Liver (tissue), 9 donors: ENCODE results near the gene RBKS. TPM values are rescaled to one million over a fixed set of nuclear protein-coding genes. Genes with fewer than 3 reads are reported as not detected.

Source experiments
- DNase-seq: peaks from one replicate; pipeline ENCODE4 v3.0.0-alpha.2; 2017; ENCODE audit warnings: low spot score
- H3K27ac ChIP-seq, 2 donors: one replicate each; pipeline ENCODE4 v1.7.0; 2013; ENCODE audit warnings: inconsistent platforms in 2 of 2, low read length in 2 of 2, control low read depth in 1 of 2, low read depth in 1 of 2, mild to moderate bottlenecking in 1 of 2
- H3K27me3 ChIP-seq, 4 donors: one replicate each; pipeline versions ENCODE4 v1.6.1 to v1.7.0; 2013; ENCODE audit warnings: low read length in 3 of 4, inconsistent platforms in 1 of 4, mild to moderate bottlenecking in 1 of 4, moderate library complexity in 1 of 4; ENCODE audit not compliant: control insufficient read depth in 4 of 4, insufficient read depth in 4 of 4
- H3K36me3 ChIP-seq, 4 donors: one replicate each; pipeline versions ENCODE4 v1.6.1 to v1.7.0; 2013; ENCODE audit warnings: low read length in 3 of 4, mild to moderate bottlenecking in 3 of 4, low read depth in 1 of 4, moderate library complexity in 1 of 4; ENCODE audit not compliant: control insufficient read depth in 4 of 4, insufficient read depth in 3 of 4
- H3K4me1 ChIP-seq, 4 donors: one replicate each; pipeline versions ENCODE4 v1.6.1 to v1.7.0; 2013; ENCODE audit warnings: low read length in 3 of 4, mild to moderate bottlenecking in 3 of 4, moderate library complexity in 1 of 4; ENCODE audit not compliant: control insufficient read depth in 4 of 4, insufficient read depth in 4 of 4
- H3K4me3 ChIP-seq, 3 donors: one replicate each; pipeline versions ENCODE4 v1.6.1 to v1.7.0; 2013; ENCODE audit warnings: low read length in 3 of 3, control low read depth in 1 of 3, low read depth in 1 of 3, mild to moderate bottlenecking in 1 of 3
- H3K9ac ChIP-seq, 2 donors: one replicate each; pipeline ENCODE4 v1.7.0; 2013; ENCODE audit warnings: low read length in 2 of 2, mild to moderate bottlenecking in 2 of 2, moderate library complexity in 2 of 2, control low read depth in 1 of 2, low read depth in 1 of 2
- H3K9me3 ChIP-seq, 4 donors: one replicate each; pipeline versions ENCODE4 v1.6.1 to v1.7.0; 2013; ENCODE audit warnings: low read length in 3 of 4; ENCODE audit not compliant: control insufficient read depth in 4 of 4
- ATF3 ChIP-seq: IDR thresholded peaks from 2 replicates; pipeline ENCODE4 v1.6.1; 2016; ENCODE audit warnings: antibody characterized with exemption
- FOXA1 ChIP-seq: IDR thresholded peaks from 2 replicates; pipeline ENCODE4 v1.6.1; 2016; ENCODE audit warnings: antibody characterized with exemption
- FOXA2 ChIP-seq: IDR thresholded peaks from 2 replicates; pipeline ENCODE4 v1.6.1; 2016; ENCODE audit warnings: antibody characterized with exemption
- GABPA ChIP-seq, 2 donors: IDR thresholded peaks in 1 of 2; conservative IDR thresholded peaks in 1 of 2; 2 replicates each; pipeline ENCODE4 v1.6.1; 2016; ENCODE audit warnings: antibody characterized with exemption in 2 of 2, mild to moderate bottlenecking in 1 of 2, moderate library complexity in 1 of 2
- HNF4A ChIP-seq, 2 donors: conservative IDR thresholded peaks; 2 replicates each; pipeline ENCODE4 v1.6.1; 2016; ENCODE audit warnings: antibody characterized with exemption in 2 of 2, mild to moderate bottlenecking in 2 of 2
- HNF4G ChIP-seq: IDR thresholded peaks from 2 replicates; pipeline ENCODE4 v1.6.1; 2016; ENCODE audit warnings: antibody characterized with exemption
- JUND ChIP-seq, 2 donors: IDR thresholded peaks; 2 replicates each; pipeline ENCODE4 v1.6.1; 2016; ENCODE audit warnings: antibody characterized with exemption in 2 of 2
- NR2F2 ChIP-seq: IDR thresholded peaks from 2 replicates; pipeline ENCODE4 v1.6.1; 2016; ENCODE audit warnings: antibody characterized with exemption
- RAD21 ChIP-seq, 2 donors: IDR thresholded peaks; 2 replicates each; pipeline ENCODE4 v1.6.1; 2016; ENCODE audit warnings: antibody characterized with exemption in 2 of 2, mild to moderate bottlenecking in 2 of 2
- RXRA ChIP-seq, 2 donors: IDR thresholded peaks; 2 replicates each; pipeline ENCODE4 v1.6.1; 2017 to 2018; ENCODE audit warnings: antibody characterized with exemption in 2 of 2, mild to moderate bottlenecking in 1 of 2
- SP1 ChIP-seq: IDR thresholded peaks from 2 replicates; pipeline ENCODE4 v1.6.1; 2018; ENCODE audit warnings: antibody characterized with exemption, mild to moderate bottlenecking
- TAF1 ChIP-seq: conservative IDR thresholded peaks from 2 replicates; pipeline ENCODE4 v1.6.1; 2016; ENCODE audit warnings: antibody characterized with exemption, mild to moderate bottlenecking
- YY1 ChIP-seq: IDR thresholded peaks from 2 replicates; pipeline ENCODE4 v1.6.1; 2016; ENCODE audit warnings: antibody characterized with exemption, mild to moderate bottlenecking
- ZBTB33 ChIP-seq: IDR thresholded peaks from 2 replicates; pipeline ENCODE4 v1.6.1; 2016; ENCODE audit warnings: antibody characterized with exemption
- WGBS: extraction: QIAGEN DNeasy Blood & Tissue Kit; methylation state at CpG from one replicate; pipeline ENCODE4 v1.1.7; 2013; 5-methylcytosine and 5-hydroxymethylcytosine counted together
- polyA plus RNA-seq, 2 donors: library from polyadenylated mRNA; stranded (reverse) in 1 of 2; unstranded in 1 of 2; fragments of 200-250 nt in 1 of 2; fragments of >200 nt in 1 of 2; fragmentation: Nextera tagmentation in 1 of 2; extraction: Ambion mirVana in 1 of 2; gene quantifications; one replicate each; pipeline versions ENCODE4 v1.2.1 to v1.2.3, GENCODE V29; 2013 to 2015
- total RNA-seq, 2 donors: library from RNA; depleted of rRNA; stranded (reverse); fragments of >200 nt; gene quantifications; one replicate each; pipeline ENCODE4 v1.2.3, GENCODE V29; 2014
- TF ChIP-seq, protein P1 (sequence below): IDR thresholded peaks from 2 replicates; pipeline ENCODE4 v1.6.1; 2016; ENCODE audit warnings: antibody characterized with exemption, mild to moderate bottlenecking
- TF ChIP-seq, protein P2 (sequence below): IDR thresholded peaks from 2 replicates; pipeline ENCODE4 v1.6.1; 2016; ENCODE audit warnings: antibody characterized with exemption
- TF ChIP-seq, protein P3 (sequence below): fragments of 150-350 bp; IDR thresholded peaks from 2 replicates; pipeline ENCODE4 v1.5.1; 2017; ENCODE audit warnings: improper control_type of control experiment, low read depth, low read length; ENCODE audit not compliant: missing input control
- donor health status: healthy.
- donor health status: healthy.
- donor health status: healthy.
- donor health status: healthy.
- donor health status: healthy.

Gene RBKS
- total and polyA plus RNA-seq, 4 donors: 6.3 to 18.8 (median 15.2) TPM

GRCh38 chr2:27922842-27923241, 32.7 kb upstream of the RBKS start:
- DNase-seq: no peak
- Histone ChIP-seq H3K4me3 (no peak overlapping the region), H3K36me3 (no peaks in the 10 kb centered on the region), H3K4me1 (no peaks in the 10 kb centered on the region), H3K27ac (no peak overlapping the region), H3K9ac (no peak overlapping the region), H3K27me3 (no peaks in the 10 kb centered on the region), H3K9me3 (no peaks in the 10 kb centered on the region)
- no peak for TF ChIP-seq GABPA (IDR thresholded peaks at IDR 0.05 in 1 of 2, conservative IDR thresholded peaks at IDR 0.05 in 1 of 2)
- TF ChIP-seq, protein P1, sequence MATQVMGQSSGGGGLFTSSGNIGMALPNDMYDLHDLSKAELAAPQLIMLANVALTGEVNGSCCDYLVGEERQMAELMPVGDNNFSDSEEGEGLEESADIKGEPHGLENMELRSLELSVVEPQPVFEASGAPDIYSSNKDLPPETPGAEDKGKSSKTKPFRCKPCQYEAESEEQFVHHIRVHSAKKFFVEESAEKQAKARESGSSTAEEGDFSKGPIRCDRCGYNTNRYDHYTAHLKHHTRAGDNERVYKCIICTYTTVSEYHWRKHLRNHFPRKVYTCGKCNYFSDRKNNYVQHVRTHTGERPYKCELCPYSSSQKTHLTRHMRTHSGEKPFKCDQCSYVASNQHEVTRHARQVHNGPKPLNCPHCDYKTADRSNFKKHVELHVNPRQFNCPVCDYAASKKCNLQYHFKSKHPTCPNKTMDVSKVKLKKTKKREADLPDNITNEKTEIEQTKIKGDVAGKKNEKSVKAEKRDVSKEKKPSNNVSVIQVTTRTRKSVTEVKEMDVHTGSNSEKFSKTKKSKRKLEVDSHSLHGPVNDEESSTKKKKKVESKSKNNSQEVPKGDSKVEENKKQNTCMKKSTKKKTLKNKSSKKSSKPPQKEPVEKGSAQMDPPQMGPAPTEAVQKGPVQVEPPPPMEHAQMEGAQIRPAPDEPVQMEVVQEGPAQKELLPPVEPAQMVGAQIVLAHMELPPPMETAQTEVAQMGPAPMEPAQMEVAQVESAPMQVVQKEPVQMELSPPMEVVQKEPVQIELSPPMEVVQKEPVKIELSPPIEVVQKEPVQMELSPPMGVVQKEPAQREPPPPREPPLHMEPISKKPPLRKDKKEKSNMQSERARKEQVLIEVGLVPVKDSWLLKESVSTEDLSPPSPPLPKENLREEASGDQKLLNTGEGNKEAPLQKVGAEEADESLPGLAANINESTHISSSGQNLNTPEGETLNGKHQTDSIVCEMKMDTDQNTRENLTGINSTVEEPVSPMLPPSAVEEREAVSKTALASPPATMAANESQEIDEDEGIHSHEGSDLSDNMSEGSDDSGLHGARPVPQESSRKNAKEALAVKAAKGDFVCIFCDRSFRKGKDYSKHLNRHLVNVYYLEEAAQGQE: no peak
- TF ChIP-seq JUND (IDR thresholded peaks at IDR 0.05): no peak
- no peak for TF ChIP-seq NR2F2
- TF ChIP-seq RXRA (IDR thresholded peaks at IDR 0.05): no peak
- TF ChIP-seq HNF4A (conservative IDR thresholded peaks at IDR 0.05): no peak
- no peak for TF ChIP-seq HNF4G
- no peak for TF ChIP-seq ATF3
- TF ChIP-seq ZBTB33: no peak
- TF ChIP-seq RAD21 (IDR thresholded peaks at IDR 0.05): no peak
- WGBS: 89% methylated on average over 1 of the region's 1 CpG

- Histone ChIP-seq H3K4me1 (no peaks in the 10 kb centered on the region), H3K9ac (no peak overlapping the region), H3K9me3 (no peaks in the 10 kb centered on the region), H3K27me3 (no peaks in the 10 kb centered on the region), H3K27ac (no peak overlapping the region), H3K4me3 (no peak overlapping the region), H3K36me3 (no peaks in the 10 kb centered on the region)
- DNase-seq: no peak
- 79% methylated on average over 6 of the region's 6 CpGs for WGBS
- no peak for TF ChIP-seq ZBTB33
- no peak for TF ChIP-seq JUND (IDR thresholded peaks at IDR 0.05)
- TF ChIP-seq SP1: no peak
- TF ChIP-seq, protein P2, sequence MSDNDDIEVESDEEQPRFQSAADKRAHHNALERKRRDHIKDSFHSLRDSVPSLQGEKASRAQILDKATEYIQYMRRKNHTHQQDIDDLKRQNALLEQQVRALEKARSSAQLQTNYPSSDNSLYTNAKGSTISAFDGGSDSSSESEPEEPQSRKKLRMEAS: no peak
- no peak for TF ChIP-seq HNF4G
- TF ChIP-seq, protein P3, sequence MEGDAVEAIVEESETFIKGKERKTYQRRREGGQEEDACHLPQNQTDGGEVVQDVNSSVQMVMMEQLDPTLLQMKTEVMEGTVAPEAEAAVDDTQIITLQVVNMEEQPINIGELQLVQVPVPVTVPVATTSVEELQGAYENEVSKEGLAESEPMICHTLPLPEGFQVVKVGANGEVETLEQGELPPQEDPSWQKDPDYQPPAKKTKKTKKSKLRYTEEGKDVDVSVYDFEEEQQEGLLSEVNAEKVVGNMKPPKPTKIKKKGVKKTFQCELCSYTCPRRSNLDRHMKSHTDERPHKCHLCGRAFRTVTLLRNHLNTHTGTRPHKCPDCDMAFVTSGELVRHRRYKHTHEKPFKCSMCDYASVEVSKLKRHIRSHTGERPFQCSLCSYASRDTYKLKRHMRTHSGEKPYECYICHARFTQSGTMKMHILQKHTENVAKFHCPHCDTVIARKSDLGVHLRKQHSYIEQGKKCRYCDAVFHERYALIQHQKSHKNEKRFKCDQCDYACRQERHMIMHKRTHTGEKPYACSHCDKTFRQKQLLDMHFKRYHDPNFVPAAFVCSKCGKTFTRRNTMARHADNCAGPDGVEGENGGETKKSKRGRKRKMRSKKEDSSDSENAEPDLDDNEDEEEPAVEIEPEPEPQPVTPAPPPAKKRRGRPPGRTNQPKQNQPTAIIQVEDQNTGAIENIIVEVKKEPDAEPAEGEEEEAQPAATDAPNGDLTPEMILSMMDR: no peak
- TF ChIP-seq RXRA (IDR thresholded peaks at IDR 0.05): no peak
- no peak for TF ChIP-seq FOXA1
- TF ChIP-seq TAF1: no peak
- TF ChIP-seq FOXA2: no peak
- no peak for TF ChIP-seq GABPA (IDR thresholded peaks at IDR 0.05 in 1 of 2, conservative IDR thresholded peaks at IDR 0.05 in 1 of 2)
- TF ChIP-seq HNF4A (conservative IDR thresholded peaks at IDR 0.05): no peak
- no peak for TF ChIP-seq YY1
- TF ChIP-seq, protein P1: no peak
- no peak for TF ChIP-seq ATF3
These were observed 31.8 kb upstream of the RBKS start for GRCh38 chr2:27921880-27922547.
